HG03521 (cell line): Measurements from ENCODE around the gene TOX2.
A peak's percentile ranks its signal among the peaks of the same experiment; 100 is the strongest.

ENCODE experiments used
- ATAC-seq: cut with Tn5 transposase; IDR thresholded peaks from one replicate; pipeline ENCODE4 v1.9.1; 2021; ENCODE audit warnings: mild to moderate bottlenecking, moderate library complexity; ENCODE audit not compliant: unreplicated experiment

TOX2 gene

GRCh38 chr20:43938932-43939761, 24.5 kb downstream of the TOX2 start:
- ATAC-seq, result no peak

GRCh38 chr20:43939762-43940121, 25.1 kb downstream of the TOX2 start:
- ATAC-seq, result no peak

- no peak for ATAC-seq
These were observed 26.0 kb downstream of the TOX2 start for GRCh38 chr20:43940518-43941225.

- no peak for ATAC-seq
These were observed 27.0 kb downstream of the TOX2 start for GRCh38 chr20:43941476-43942200.

GRCh38 chr20:43942201-43942590, 27.5 kb downstream of the TOX2 start:
- no peak for ATAC-seq

GRCh38 chr20:43942667-43943285, 28.1 kb downstream of the TOX2 start:
- no peak for ATAC-seq

GRCh38 chr20:43943725-43944124, 29.1 kb downstream of the TOX2 start:
- ATAC-seq, result no peak

GRCh38 chr20:43944653-43945235, 30.1 kb downstream of the TOX2 start:
- ATAC-seq, result no peak

- ATAC-seq, result no peak
These were observed 30.9 kb downstream of the TOX2 start for GRCh38 chr20:43945391-43946205.

GRCh38 chr20:43946206-43946491, 31.5 kb downstream of the TOX2 start:
- no peak for ATAC-seq

GRCh38 chr20:43946659-43947315, 32.1 kb downstream of the TOX2 start:
- ATAC-seq, result no peak

GRCh38 chr20:43947316-43947710, 32.7 kb downstream of the TOX2 start:
- ATAC-seq, result no peak

- ATAC-seq, result no peak
These were observed 33.8 kb downstream of the TOX2 start for GRCh38 chr20:43948455-43948854.

- ATAC-seq, result no peak
These were observed 34.6 kb downstream of the TOX2 start for GRCh38 chr20:43949248-43949647.

GRCh38 chr20:43949741-43950618, 35.3 kb downstream of the TOX2 start:
- ATAC-seq, result peak; percentile 51

GRCh38 chr20:43953919-43954592, 39.4 kb downstream of the TOX2 start:
- no peak for ATAC-seq

GRCh38 chr20:43954704-43955061, 40.0 kb downstream of the TOX2 start:
- no peak for ATAC-seq

- ATAC-seq, result peak; percentile 59
These were observed 40.6 kb downstream of the TOX2 start for GRCh38 chr20:43955062-43955749.
